GM23248 (cell line): Measurements from ENCODE around the gene TXNIP.

ENCODE experiments used
- EZH2 ChIP-seq: fragments of 200-600 bp; sonication (generic); IDR thresholded peaks from 2 replicates; pipeline ENCODE4 v1.6.1; 2018; ENCODE audit warnings: antibody characterized with exemption, mild to moderate bottlenecking; ENCODE audit not compliant: insufficient read depth, poor library complexity, severe bottlenecking
- EZH2phosphoT487 ChIP-seq: fragments of 200-600 bp; sonication (generic); IDR thresholded peaks from 2 replicates; pipeline ENCODE4 v1.6.1; 2018; ENCODE audit warnings: antibody characterized with exemption, moderate library complexity, mild to moderate bottlenecking, low read depth; ENCODE audit not compliant: insufficient read depth

- TF ChIP-seq EZH2 = no peak
- no peak for TF ChIP-seq EZH2phosphoT487
Observed at GRCh38 chr1:146012703-146013558, 16.6 kb upstream of the TXNIP start.
